Caco-2 (cell line): Measurements from ENCODE around the gene KRT35. TPM values are rescaled to one million over a fixed set of nuclear protein-coding genes. Genes with fewer than 3 reads are reported as not detected.

Experiments
- BruUV-seq: library from RNA; stranded (reverse); fragments of 400-500 nt; replicated peaks from 2 replicates; lab custom pipeline; 2021; lab: Mats Ljungman, UMichigan
- CTCF ChIA-PET: fragments of 300-600 bp; sonication (Branson Sonifier 250); formaldehyde crosslinking; loops from one replicate; lab custom pipeline; 2022; ENCODE audit warnings: antibody characterized with exemption; lab: Charles Lee
- POLR2A ChIA-PET: fragments of 300-600 bp; sonication (Branson Sonifier 250); formaldehyde crosslinking; loops from one replicate; lab custom pipeline; 2022; ENCODE audit warnings: antibody characterized with exemption; lab: Charles Lee
- DNase-seq, 2 experiments: peaks; one replicate each; pipeline versions ENCODE4 v3.0.0 to v3.0.0-alpha.2; 2020 to 2022
- H3K27me3 ChIP-seq: replicated peaks from 2 replicates; pipeline ENCODE4 v1.6.0; 2011; ENCODE audit warnings: low read length; ENCODE audit not compliant: control insufficient read depth, insufficient read depth
- H3K36me3 ChIP-seq: 2 replicates; pipeline ENCODE4 v1.5.1; 2011; ENCODE audit warnings: low read length; ENCODE audit not compliant: control insufficient read depth, insufficient read depth
- H3K4me1 ChIP-seq: fragments of 250-450 bp; sonication (Bioruptor Pico); 2 replicates; pipeline ENCODE4 v1.5.1; 2020; ENCODE audit warnings: mild to moderate bottlenecking
- H3K4me3 ChIP-seq: 2 replicates; pipeline ENCODE4 v1.5.1; 2011; ENCODE audit warnings: low read depth, mild to moderate bottlenecking, control low read depth, low read length
- H3K9me3 ChIP-seq: fragments of 250-450 bp; sonication (Bioruptor Pico); 2 replicates; pipeline ENCODE4 v1.5.1; 2020; ENCODE audit warnings: mild to moderate bottlenecking, moderate library complexity
- H3K27ac Mint-ChIP-seq: one replicate; pipeline ENCODE4 v1.8.0; 2022; ENCODE audit warnings: mixed read lengths; ENCODE audit not compliant: unreplicated experiment
- H3K27me3 Mint-ChIP-seq: one replicate; pipeline ENCODE4 v1.8.0; 2022; ENCODE audit warnings: mixed read lengths; ENCODE audit not compliant: insufficient read depth, unreplicated experiment
- H3K36me3 Mint-ChIP-seq: one replicate; pipeline ENCODE4 v1.8.0; 2022; ENCODE audit warnings: mild to moderate bottlenecking, mixed read lengths; ENCODE audit not compliant: insufficient read depth, unreplicated experiment
- H3K4me1 Mint-ChIP-seq: one replicate; pipeline ENCODE4 v1.8.0; 2022; ENCODE audit warnings: low read depth, mixed read lengths; ENCODE audit not compliant: unreplicated experiment
- H3K4me3 Mint-ChIP-seq: one replicate; pipeline ENCODE4 v1.8.0; 2022; ENCODE audit warnings: mild to moderate bottlenecking, moderate library complexity, mixed read lengths; ENCODE audit not compliant: unreplicated experiment
- H3K9me3 Mint-ChIP-seq: one replicate; pipeline ENCODE4 v1.8.0; 2022; ENCODE audit warnings: mixed read lengths; ENCODE audit not compliant: unreplicated experiment
- intact Hi-C: fragments of 100-400 bp; cut with micrococcal nuclease; formaldehyde crosslinking; loops from one replicate; pipeline ENCODE4 v1.10.0; 2022; ENCODE audit not compliant: unreplicated experiment
- total RNA-seq: library from RNA; stranded (reverse); gene quantifications from 2 replicates; pipeline ENCODE4 v1.2.3, GENCODE V29; 2022
- TF ChIP-seq, protein P1 (sequence below), 2 experiments: fragments of 200-600 bp in 1 of 2; IDR thresholded peaks; 1 replicate in 1 of 2; 2 replicates in 1 of 2; pipeline versions ENCODE4 v1.5.1 to v1.8.0; 2011 to 2022; ENCODE audit warnings: antibody characterized with exemption in 1 of 2, control low read depth in 1 of 2, inconsistent platforms in 1 of 2, low read depth in 1 of 2, low read length in 1 of 2, mild to moderate bottlenecking in 1 of 2, moderate library complexity in 1 of 2; ENCODE audit not compliant: insufficient read depth in 1 of 2, severe bottlenecking in 1 of 2, unreplicated experiment in 1 of 2

Gene KRT35
- total RNA-seq, 1 experiment from 2014 or later = not detected

DNA sequence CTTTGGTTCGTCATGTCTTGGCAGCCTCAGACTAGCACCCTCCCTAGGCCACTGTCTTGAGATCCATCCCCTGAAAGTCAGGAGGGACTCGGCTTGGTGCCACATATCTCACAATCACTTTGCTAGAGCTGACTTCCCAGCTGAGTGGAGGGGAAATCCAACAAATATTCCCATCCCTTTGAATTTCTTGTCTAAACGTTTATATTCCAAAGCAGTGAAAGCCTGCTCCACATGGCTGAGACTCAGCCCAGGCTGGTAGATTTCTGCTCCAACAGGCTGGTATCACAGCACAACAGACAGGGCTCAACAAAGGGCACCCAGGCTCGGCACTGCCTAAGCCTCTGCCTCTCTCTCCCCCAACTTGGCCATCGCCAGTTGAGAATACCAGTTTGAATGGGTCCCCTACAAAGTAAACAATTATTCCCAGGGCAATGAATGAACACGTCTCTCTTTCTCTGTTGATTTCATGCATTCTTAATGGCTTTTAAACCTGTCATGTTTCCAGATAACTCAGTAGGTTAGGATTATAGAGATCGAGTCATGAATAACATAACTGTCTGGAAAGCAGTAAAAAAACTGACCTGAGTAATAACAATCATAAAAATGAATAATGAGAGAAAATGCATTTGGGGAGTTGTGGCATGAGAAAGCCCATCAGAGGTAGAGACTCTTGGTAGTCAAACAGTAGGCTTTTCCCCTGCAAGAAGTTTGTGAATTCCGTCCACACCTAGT lies 23.5 kb upstream of the KRT35 start:
- POLR2A ChIA-PET = no interaction called here
- Mint-ChIP-seq H3K4me3 (no peak overlapping the region), H3K27ac (no peak overlapping the region), H3K36me3 (peaks cover 6% of the 10 kb centered on the region), H3K27me3 (no peaks in the 10 kb centered on the region), H3K9me3 (no peaks in the 10 kb centered on the region), H3K4me1 (peaks cover 17% of the 10 kb centered on the region)
- no peaks in the 10 kb centered on the region for H3K36me3 ChIP-seq
- no peaks in the 10 kb centered on the region for H3K9me3 ChIP-seq
- no TSS peak for BruUV-seq
- no peak for DNase-seq
- H3K27me3 ChIP-seq = no peaks in the 10 kb centered on the region
- intact Hi-C loops = no loop called here
- peaks cover 25% of the 10 kb centered on the region for H3K4me1 ChIP-seq
- TF ChIP-seq, protein P1, sequence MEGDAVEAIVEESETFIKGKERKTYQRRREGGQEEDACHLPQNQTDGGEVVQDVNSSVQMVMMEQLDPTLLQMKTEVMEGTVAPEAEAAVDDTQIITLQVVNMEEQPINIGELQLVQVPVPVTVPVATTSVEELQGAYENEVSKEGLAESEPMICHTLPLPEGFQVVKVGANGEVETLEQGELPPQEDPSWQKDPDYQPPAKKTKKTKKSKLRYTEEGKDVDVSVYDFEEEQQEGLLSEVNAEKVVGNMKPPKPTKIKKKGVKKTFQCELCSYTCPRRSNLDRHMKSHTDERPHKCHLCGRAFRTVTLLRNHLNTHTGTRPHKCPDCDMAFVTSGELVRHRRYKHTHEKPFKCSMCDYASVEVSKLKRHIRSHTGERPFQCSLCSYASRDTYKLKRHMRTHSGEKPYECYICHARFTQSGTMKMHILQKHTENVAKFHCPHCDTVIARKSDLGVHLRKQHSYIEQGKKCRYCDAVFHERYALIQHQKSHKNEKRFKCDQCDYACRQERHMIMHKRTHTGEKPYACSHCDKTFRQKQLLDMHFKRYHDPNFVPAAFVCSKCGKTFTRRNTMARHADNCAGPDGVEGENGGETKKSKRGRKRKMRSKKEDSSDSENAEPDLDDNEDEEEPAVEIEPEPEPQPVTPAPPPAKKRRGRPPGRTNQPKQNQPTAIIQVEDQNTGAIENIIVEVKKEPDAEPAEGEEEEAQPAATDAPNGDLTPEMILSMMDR (IDR thresholded peaks at IDR 0.05; ENCODE audit: insufficient read depth in 1 of 2, low read depth in 1 of 2, low read length in 1 of 2, severe bottlenecking in 1 of 2, unreplicated experiment in 1 of 2) = no peak
- no peak overlapping the region for H3K4me3 ChIP-seq
- CTCF ChIA-PET = no interaction called here

DNA sequence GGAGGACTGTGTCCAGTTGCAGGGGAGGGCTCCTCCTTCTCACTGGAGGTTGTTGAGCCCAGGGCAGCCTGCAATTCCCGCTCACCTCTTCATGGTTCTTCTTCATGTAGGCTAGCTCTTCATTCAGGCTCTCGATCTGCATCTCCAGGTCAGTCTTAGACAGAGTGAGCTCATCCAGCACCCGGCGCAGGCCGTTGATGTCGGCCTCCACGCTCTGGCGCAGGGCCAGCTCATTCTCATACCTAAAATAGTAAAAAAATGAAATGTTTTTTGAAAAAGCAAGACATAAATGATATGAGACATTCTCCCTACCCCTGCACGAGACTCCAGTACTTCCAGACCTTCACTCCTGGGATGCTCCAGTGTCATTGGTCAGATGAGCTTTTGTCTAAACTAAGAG lies 22.3 kb upstream of the KRT35 start:
- H3K36me3 ChIP-seq = no peaks in the 10 kb centered on the region
- POLR2A ChIA-PET = no interaction called here
- Mint-ChIP-seq H3K27me3 (no peaks in the 10 kb centered on the region), H3K36me3 (peaks cover 6% of the 10 kb centered on the region), H3K4me3 (no peak overlapping the region), H3K9me3 (no peaks in the 10 kb centered on the region), H3K27ac (no peak overlapping the region), H3K4me1 (peaks cover 17% of the 10 kb centered on the region)
- CTCF ChIA-PET = interaction anchor here (1.0 to 1.5 kb wide), 2 partner anchors 8 to 145 kb away, joined by 3 read pairs; no protein-coding TSS in a partner anchor
- TF ChIP-seq, protein P1 (IDR thresholded peaks at IDR 0.05; ENCODE audit: insufficient read depth in 1 of 2, low read depth in 1 of 2, low read length in 1 of 2, severe bottlenecking in 1 of 2, unreplicated experiment in 1 of 2) = no peak
- peaks cover 25% of the 10 kb centered on the region for H3K4me1 ChIP-seq
- BruUV-seq = no TSS peak
- DNase-seq = no peak
- H3K9me3 ChIP-seq = no peaks in the 10 kb centered on the region
- H3K4me3 ChIP-seq = no peak overlapping the region
- H3K27me3 ChIP-seq = no peaks in the 10 kb centered on the region
- intact Hi-C loops = no loop called here

DNA sequence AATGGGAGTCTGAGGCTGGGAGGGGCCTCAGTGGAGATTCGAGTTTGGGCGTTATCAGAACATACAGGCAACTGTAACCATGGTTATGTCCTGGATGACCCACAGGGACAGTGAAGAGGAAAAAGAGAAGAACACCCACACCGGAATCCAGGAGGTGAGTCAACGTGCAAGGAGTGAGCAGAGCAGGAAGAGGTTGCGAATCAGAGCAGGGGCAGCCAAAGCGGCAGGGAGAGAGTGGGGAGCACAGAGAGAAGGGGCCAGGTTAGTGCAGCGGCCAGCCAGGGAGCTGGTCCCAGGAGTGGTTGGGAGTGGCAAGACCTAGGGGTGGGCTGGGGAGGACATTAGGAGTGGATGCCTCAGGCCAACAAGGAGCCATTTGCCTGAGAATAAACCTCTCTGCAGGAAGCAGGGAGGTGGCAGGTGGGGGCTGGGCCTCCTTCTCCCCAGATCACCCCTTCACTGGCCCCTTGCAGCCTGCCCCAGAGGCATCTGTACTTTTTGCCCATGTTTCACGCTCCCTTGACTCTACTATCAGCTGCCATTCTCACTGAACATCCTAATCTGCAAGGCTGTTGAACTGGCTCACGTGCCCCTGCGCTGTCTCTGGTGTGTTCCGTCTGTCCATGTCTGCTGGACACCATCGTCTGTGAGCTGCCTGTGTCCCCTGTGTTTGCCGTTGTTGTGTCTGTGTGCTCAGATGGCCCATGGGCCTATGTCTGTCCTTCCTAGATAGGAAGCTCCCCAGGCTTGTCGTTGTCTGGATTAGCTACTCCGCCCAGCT lies 19.4 kb upstream of the KRT35 start:
- Histone ChIP-seq H3K4me3 (no peak overlapping the region), H3K27me3 (no peaks in the 10 kb centered on the region), H3K9me3 (no peaks in the 10 kb centered on the region), H3K36me3 (no peaks in the 10 kb centered on the region), H3K4me1 (no peaks in the 10 kb centered on the region; the same call in 1 of the 2 replicates)
- Mint-ChIP-seq H3K36me3 (no peaks in the 10 kb centered on the region), H3K4me1 (peaks cover 6% of the 10 kb centered on the region), H3K4me3 (no peak overlapping the region), H3K9me3 (no peaks in the 10 kb centered on the region), H3K27ac (no peak overlapping the region), H3K27me3 (no peaks in the 10 kb centered on the region)
- no peak for DNase-seq
- no TSS peak for BruUV-seq
- intact Hi-C loops = no loop called here
- ChIA-PET POLR2A (no interaction called here), CTCF (no interaction called here)
- TF ChIP-seq, protein P1 (IDR thresholded peaks at IDR 0.05; ENCODE audit: insufficient read depth in 1 of 2, low read depth in 1 of 2, low read length in 1 of 2, severe bottlenecking in 1 of 2, unreplicated experiment in 1 of 2) = no peak
